Right renal cortex interstitium (tissue), 3 donors: Measurements from ENCODE around the gene SHISA7. TPM values are rescaled to one million over a fixed set of nuclear protein-coding genes. Genes with fewer than 3 reads are reported as not detected.

Experiments
- DNase-seq, 3 donors: peaks; one replicate each; pipeline ENCODE4 v3.0.0-alpha.2; 2013; ENCODE audit warnings: low read depth in 3 of 3, low spot score in 2 of 3
- polyA plus RNA-seq, 3 donors: library from polyadenylated mRNA; unstranded; fragments of 120-200 nt; gene quantifications; one replicate each; pipeline ENCODE4 v1.2.1, GENCODE V29; 2013; ENCODE audit not compliant: insufficient read length in 3 of 3

The SHISA7 gene
- under 1 TPM; 0.11 to 0.19 (median 0.13) TPM for polyA plus RNA-seq

DNA sequence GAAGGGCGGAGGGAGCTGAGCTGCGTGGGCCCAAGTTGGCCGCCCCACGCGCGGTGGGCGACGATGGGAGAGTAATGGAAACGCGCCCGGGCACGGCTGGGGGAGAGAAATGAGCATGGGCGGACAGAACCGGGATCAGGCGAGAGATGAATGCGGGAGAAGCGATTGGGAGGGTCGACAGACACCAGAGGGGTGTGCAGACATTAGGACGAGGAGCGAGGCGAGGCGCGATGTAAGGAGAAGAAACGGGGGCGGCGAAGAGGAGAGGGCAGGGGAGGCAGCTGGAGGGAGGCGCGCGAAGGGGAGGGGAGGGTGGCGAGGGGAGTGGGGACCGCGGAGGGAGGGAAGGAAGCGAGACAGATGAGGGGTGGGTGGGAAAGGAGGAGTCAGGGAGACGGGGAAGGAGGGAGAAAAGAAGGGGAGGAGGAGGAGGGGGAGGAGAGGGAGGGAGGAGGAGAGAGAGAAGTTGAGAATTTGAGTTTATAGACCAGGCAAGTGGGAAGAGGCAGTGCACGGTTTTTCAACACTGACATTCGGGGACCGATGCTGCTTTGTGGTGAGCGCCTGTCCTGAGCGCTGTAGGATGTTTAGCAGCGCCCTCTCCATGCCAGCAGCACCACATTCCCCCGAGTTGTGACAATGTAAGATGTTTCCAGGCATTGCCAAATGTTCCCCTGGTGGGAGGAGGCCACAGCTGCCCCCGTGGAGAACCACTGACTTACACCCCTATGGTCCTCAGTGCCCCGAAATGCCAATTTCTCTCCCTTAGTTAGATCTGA lies at the start of gene SHISA7:
SHISA7 (minus strand) TSS at position 256 of the 779 bp plus-strand sequence. CDS start 437 bp downstream, outside the sequence.
- DNase-seq: no peak

DNA sequence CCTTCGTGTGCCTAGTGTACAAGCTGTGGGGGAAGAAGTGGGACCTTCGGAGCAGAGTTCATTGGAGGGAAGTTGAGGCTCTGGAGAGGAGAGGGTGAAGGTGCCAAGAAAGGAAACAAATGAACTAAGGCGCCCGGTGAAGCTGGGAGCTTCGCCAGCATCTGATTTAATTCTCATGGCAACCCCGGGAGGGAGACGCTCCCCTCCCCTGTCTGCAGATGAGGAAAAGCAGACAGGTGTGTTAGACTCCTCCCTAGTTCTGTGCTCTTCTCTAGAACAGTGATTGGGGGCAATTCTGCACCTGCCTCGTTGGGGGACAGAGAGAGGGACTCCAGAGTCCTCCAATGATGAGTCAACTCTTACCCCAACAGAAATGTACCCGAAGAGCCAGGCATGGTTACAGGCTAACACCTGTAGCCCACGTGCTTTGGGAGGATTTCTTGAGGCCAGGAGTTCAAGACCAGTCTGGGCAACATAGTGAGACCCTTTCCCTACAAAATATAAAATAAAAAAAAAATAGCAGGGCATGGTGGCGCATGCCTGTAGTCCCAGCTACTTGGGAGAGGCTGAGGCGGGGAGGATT lies 49.4 kb upstream of the SHISA7 start:
- DNase-seq: no peak

- DNase-seq: no peak
Measured at GRCh38 chr19:55491546-55492360, 48.7 kb upstream of the SHISA7 start.

DNA sequence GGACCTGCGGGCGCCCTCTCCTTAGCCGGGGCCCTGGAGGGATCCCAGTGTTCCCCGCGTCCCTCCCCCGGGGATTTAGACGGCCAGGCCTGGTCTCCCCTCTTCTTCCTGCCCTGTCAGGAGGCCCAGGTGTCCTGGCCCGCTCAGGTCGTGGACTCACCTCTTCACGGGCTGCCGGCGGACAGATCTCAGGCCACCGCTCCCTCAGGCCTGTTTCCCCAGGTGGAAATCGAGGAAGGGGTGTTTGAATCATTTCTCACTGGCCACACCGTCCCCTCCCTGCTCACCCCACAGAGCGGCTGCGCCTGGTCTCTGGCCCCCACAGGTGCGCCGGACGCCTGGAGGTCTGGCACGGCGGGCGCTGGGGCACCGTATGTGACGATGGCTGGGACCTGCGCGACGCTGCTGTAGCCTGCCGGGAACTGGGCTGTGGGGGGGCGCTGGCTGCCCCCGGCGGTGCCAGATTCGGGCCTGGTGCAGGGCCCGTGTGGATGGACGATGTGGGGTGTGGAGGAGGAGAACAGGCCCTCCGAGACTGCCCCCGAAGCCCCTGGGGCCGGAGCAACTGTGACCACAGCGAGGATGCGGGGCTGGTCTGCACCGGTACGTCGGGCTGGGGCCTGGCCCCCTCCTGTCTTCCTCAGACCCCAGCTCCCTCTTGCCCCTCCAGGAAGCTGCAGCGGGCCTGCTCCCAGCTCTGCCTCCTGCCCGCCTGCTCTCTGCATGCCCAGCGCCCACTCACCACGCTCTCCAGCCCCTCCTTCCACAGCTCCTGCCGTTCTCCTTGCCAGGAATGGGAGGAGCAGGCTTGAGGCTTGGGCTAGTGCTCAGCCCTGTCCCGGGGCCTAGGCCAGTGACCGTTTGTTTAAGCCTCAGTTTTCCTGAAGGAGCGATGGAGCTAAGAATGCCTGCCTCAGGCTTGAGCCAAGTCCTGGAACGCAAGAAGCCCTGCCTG lies 47.7 kb upstream of the SHISA7 start:
- no peak for DNase-seq

DNA sequence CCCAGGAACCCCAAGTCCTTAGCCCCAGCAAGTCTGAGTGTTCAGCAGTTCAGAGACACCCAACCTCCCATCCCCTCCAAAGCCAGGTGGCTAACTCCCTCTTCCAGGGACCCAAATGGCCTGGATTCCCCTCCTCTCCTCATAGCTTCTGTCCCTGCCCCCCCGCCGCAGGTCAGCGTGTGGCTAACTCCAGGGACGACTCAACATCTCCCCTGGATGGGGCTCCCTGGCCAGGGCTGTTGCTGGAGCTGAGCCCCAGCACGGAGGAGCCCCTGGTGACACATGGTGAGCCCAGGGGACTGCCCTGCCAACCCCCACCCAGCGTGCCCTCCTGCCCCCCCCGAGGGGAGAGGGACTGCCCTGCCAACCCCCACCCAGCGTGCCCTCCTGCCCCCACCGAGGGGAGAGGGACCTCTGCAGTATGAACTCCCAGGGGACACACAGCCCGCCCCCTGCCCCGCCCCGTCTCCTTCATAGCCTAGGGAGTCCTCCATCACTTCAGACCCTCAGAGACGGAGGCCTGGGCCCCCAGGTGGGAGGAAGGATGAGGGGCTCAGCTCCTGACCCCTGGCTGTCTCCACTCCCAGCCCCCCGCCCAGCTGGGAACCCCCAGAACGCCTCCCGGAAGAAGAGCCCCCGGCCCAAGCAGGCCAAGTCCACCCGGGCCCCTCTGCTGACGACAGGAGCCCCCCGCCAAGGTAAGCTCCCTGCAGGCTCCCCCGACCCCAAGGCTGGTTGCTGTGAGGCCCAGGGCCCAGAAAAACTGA lies 46.8 kb upstream of the SHISA7 start:
- no peak for DNase-seq

DNA sequence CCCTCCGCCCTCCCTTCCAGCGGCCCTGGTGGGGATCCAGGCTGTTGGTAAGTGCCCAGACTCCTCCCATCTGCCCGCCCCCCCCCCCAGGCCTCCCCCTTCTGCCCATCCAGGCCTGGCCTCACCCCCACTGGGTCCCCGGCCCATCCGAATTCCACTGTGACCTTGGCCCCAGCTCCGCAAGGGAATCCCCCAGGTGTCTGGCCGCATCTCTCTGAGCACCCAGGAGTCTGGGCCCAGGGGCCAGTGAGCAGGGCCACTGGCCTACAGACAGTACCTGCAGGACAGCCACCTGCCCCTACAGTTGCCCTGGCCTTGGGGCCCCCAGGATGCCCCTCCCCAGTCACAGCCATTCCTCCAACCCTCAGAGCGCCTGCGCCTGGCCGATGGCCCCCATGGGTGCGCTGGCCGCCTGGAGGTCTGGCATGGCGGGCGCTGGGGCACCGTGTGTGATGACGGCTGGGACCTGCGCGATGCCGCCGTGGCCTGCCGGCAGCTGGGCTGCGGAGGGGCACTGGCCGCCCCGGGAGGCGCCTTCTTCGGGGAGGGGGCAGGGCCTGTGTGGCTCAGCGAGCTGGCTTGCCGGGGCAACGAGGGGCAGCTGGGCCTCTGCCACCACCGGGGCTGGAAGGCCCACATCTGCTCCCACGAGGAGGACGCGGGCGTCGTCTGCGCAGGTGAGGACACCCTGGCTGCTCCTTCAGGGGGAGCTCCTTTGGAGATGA lies 46.0 kb upstream of the SHISA7 start:
- DNase-seq: no peak

DNA sequence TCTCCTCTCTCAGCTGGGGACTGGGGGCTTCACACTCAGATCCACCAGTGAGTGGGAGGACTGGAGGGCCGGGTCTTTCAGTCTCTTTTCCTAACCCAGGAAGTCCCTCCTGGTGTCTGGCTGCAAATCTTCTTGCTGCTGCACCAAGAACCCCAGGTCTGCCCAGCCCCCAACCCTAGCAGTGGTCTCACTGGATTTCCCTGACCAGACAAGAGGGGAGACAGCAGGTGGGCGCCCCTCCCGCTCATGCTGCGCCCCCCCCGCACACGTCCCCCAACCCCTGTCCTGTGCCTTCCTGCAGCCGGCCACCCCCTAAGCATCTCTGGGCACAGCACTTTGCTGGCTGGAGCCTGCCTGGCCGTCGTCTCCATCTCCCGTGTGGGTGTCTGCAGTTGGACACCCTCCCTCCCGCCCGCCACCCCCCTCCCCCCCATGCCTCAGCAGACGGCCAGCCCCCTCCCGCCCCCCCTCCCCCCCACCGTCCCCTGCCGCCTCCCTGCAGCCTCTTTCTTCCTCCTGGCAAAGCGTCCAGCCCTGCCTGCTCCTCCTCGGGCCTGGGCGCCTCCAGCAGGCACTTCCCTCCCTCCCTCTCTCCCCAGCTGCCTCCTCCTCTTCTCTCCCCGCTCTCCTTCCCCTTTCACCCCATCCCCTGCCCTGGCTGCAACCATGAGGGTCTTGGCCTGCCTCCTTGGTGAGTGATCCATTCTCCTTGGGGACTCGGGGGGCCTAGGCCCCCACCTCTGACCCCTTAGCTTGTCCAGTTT lies 45.0 kb upstream of the SHISA7 start, which contains the start of gene SSC5D:
SSC5D (plus strand) TSS at position 513 of the 764 bp plus-strand sequence; CDS start at position 667, 154 bp downstream.
- no peak for DNase-seq

DNA sequence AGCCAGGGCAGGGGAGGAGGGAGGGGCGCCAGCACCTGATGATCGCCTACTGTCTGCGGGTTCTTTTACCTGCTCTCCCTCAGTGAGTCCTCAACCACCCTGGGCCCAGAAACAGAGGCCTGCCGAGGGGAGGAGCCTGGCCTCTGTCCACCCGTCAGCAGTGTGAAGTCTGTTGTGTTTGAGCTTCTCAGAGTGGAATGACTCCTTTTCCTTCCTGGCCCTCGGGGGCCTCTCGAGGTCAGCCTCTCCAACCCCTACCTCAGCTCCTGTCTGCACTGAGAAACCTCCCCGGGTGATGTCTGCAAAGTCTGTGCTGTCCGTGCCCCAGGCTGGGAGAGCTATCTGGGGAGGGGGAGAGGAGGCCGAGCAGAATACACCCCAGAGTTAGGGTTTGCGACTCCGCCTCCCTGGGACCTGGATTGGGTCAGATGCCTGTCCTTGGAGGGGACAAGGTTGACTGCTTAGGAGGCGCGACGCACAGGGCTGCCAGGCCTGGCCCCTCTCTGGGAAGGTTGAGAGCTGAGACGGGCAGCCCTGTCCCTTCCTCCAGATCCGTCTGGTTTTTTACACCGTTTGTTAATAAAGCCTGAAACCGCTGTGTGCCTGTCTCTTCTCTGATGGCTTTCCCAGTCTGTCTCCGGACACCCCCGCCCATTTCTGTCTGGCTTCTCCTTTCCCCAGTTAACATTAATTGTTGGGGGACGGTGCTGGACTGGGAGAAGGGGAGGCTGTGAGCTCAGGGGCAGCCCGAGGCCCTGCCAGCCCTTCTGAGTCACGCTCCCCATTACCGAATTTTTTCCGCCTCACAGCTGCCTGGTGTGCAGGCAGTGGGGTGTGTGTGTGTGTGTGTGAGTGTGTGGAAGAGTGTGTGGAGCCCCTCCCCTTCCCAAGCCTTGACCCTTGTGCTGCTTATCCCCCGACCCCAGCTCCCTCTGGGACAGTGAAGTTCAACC lies 44.1 kb upstream of the SHISA7 start:
- no peak for DNase-seq

- DNase-seq: no peak
Measured at GRCh38 chr19:55486043-55486970, 43.2 kb upstream of the SHISA7 start.

DNA sequence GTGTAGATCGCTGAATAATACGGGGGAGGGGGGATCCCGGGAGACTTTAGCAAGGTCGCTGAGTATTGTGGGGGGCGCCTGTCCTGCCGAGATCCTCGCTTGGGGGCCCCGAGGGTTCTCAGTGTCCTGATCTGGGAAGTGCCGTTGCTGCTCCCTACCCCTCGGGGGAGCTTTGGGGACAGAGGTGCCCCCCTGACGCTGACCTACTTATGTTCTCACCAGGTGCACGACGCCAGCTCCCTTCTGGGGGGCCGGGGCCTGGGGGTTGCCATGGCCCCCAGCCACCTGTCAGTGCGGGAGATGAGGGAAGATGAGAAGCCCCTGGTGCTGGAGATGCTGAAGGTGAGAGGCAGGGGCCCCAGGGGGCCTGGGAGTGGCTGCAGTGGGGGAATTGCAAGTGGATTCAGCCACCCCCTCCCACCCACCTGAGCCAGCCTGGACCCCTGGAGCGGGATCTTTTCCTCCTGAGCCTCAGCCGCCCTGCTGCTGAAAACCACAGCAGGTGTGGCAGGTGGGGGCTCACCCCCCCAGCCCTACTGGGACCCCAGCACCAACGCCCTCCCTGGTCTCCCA lies 42.4 kb upstream of the SHISA7 start:
- DNase-seq: no peak

DNA sequence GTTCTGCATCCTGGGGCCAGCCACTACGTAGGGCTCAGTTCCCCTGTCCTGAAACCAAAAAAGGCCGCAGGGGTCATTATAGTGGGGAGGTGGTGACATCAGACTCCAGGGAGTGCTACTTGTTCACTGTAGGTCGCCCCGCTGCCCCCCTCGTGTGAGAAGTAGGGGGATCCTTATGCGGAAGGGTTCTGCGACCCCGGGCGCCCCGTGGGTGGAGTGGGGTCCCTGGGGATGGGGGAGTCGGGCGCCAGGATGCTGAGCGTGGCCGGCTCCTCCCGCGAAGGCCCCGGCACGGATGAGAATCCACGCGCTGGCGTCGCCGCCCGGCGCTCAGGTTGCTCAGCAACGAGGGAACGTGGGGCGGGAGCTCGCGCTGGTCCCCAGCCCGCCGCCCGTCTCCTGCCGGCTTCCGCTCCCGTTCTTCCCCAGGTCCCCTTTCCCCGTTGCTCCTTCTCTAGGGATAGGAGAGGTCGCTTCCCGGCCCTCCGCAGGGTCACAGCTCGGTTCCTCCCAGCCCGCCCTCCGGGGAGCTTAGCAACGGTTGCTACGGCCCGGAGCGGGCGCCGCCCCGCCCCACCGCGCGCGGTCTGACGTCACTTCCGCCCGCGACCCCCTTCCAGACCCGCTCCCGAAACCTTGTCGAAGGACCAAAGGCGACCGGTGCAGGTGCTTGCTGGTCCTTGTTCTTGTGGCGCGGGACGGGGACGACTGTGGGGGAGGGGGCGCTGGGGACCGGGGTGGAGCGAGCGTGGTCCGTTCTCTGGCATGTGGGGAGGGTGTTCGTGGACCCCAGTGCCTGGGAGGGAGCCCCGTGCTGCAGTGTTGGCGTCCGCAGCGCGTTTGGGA lies 41.7 kb upstream of the SHISA7 start, which contains the start of gene NAT14:
NAT14 (plus strand) TSS at position 596 of the 846 bp plus-strand sequence. CDS start 521 bp downstream, outside the sequence.
- DNase-seq: no peak

GRCh38 chr19:55483706-55484592 lies 40.8 kb upstream of the SHISA7 start:
- no peak for DNase-seq

DNA sequence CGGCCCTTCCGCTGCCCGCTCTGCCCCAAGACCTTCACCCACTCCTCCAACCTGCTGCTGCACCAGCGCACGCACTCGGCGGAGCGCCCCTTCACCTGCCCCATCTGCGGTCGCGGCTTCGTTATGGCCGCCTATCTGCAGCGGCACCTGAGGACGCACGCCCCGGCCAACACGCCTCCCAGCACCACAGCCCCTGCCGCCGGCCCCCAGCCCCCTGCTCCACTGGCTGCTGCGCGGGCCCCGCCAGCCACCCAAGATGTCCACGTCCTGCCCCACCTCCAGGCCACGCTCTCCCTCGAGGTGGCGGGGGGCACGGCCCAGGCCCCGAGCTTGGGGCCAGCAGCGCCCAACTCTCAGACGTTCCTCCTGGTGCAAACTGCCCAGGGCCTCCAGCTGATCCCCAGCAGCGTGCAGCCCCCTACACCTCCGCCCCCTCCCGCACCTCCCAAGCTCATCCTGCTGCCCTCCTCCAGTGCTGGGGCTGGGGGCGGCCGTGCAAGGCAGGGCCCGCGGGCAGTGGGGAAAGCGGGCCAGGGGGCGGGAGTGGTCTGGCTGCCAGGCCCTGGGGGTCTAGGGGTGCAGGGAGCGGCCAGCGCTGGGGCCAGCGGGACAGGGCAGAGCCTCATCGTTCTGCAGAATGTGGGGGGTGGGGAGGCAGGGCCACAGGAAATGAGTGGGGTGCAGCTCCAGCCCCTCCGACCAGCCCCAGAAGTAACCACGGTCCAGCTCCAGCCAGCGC lies 40.0 kb upstream of the SHISA7 start:
- DNase-seq: no peak
